GM20000 (cell line): ENCODE results near the gene FERD3L.
A peak's percentile ranks its signal among the peaks of the same experiment; 100 is the strongest.

Source experiments
- DNase-seq: peaks from one replicate; pipeline ENCODE4 v3.0.0; 2012; ENCODE audit warnings: low spot score
- CTCF ChIP-seq: IDR thresholded peaks from 2 replicates; pipeline ENCODE4 v1.5.1; 2012; ENCODE audit warnings: mild to moderate bottlenecking, control low read depth; ENCODE audit errors: extremely low read depth, missing control alignments

FERD3L gene

GRCh38 chr7:19119870-19120486, 25.2 kb downstream of the FERD3L start:
- no peak for DNase-seq

GRCh38 chr7:19119372-19119771, 25.8 kb downstream of the FERD3L start:
- no peak for DNase-seq
- no peak for TF ChIP-seq CTCF

More at GRCh38 chr7:19119870-19120486, 25.2 kb downstream of the FERD3L start:
- no peak for TF ChIP-seq CTCF

- TF ChIP-seq CTCF = no peak
- no peak for DNase-seq
These were observed 26.4 kb downstream of the FERD3L start for GRCh38 chr7:19118636-19119371.

GRCh38 chr7:19117870-19118608, 27.2 kb downstream of the FERD3L start:
- DNase-seq = no peak
- TF ChIP-seq CTCF = no peak

- DNase-seq = peak; percentile 61
- no peak for TF ChIP-seq CTCF
These were observed 27.9 kb downstream of the FERD3L start, which contains the start of gene TWIST1 for GRCh38 chr7:19117091-19117869. Gene TWIST1 (minus strand): TSS chr7:19117636. CDS start chr7:19117321, 315 bp downstream.

GRCh38 chr7:19116121-19117090, 28.8 kb downstream of the FERD3L start:
- TF ChIP-seq CTCF = no peak
- peak; percentile 59 for DNase-seq
